Measurements from ENCODE around the gene NOP53.
"Not testable (repeated sequence)": the region's sequence is repeated elsewhere in the genome, so short reads cannot be mapped to it uniquely, and the experiment has no call there.

The NOP53 gene

DNA sequence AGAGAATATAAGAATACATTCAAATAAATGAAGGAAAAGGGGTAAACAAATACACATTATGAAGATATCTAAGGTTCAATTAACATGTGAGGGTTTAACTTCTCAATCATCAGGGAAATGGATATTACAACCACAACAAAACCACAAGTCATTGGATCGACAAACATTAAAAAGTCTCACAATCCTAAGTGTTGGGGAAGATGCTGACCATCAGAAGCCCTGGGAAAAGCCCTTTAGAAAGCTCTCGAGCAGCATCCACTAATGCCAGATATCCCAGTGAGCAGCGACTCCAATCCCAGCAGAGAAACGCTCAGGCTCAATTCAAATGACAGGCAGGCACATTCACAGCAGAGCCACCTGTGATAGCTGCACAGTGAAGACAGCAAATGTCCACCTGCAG is 55.9 kb downstream of the NOP53 start:
- peaks cover 4% of the 10 kb centered on the region for H3K27me3 ChIP-seq (ENCODE audit: insufficient read depth, low read length)
- H2AFZ ChIP-seq (ENCODE audit: low read depth, low read length): no peak overlapping the region
- H3K4me3 ChIP-seq (ENCODE audit: low read length): no peak overlapping the region
- no peaks in the 10 kb centered on the region for H3K4me1 ChIP-seq (ENCODE audit: insufficient read depth, low read length)
- H3K9me3 ChIP-seq (ENCODE audit: low read length): peaks cover 2% of the 10 kb centered on the region
- H3K36me3 ChIP-seq (ENCODE audit: insufficient read depth, low read length): no peaks in the 10 kb centered on the region

DNA sequence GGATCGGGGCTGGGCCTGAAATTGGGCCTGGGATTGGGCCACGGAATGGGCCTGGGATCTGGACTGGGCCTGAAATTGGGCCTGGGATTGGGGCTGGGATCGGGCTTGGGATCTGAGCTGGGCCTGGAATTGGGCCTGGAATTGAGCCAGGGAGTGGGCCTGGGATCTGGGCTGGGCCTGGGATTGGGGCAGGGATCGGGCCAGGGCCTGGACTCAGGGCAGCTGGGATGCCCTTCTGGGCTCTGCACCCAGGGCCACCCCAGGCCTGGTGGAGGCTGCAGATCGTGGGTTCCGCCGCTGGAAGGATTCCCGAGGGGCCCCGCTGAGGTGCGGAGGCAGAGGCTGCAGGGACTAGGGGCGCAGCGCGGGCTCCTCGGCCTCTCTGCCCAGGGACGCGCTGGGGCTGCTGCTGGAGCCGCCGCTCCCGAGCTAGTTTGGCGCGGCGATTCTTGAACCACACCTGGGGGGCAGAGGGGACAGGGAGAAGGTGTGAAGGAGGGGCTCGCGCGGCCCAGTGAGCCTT is 57.2 kb downstream of the NOP53 start:
- peaks cover 2% of the 10 kb centered on the region for H3K9me3 ChIP-seq (ENCODE audit: low read length)
- H2AFZ ChIP-seq (ENCODE audit: low read depth, low read length): no peak overlapping the region
- no peak overlapping the region for H3K4me3 ChIP-seq (ENCODE audit: low read length)
- H3K4me1 ChIP-seq (ENCODE audit: insufficient read depth, low read length): no peaks in the 10 kb centered on the region
- peaks cover 3% of the 10 kb centered on the region for H3K27me3 ChIP-seq (ENCODE audit: insufficient read depth, low read length)
- no peaks in the 10 kb centered on the region for H3K36me3 ChIP-seq (ENCODE audit: insufficient read depth, low read length)

DNA sequence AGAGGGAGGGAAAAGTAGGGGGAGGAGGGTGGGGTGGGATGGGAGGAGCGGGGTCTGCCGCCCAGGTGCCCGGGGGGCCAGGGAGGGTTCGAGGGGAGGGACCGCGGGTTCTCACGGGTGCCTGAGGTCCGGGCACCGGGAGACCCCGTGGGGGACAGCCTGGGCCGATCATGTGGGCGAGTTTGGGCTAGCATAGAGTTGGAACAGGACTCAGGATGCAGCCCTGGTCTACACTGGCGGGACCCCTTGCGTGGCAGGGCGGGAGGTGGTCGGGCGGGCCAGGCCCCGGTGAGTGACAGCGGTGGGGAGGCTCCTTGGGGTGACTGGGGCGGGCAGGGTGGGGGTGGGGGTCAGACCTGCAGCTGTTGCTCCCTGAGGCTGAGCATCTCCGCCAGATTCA is 57.8 kb downstream of the NOP53 start:
- H3K9me3 ChIP-seq (ENCODE audit: low read length); H3K36me3 ChIP-seq (ENCODE audit: insufficient read depth, low read length); H3K4me1 ChIP-seq (ENCODE audit: insufficient read depth, low read length); H3K4me3 ChIP-seq (ENCODE audit: low read length); H3K27me3 ChIP-seq (ENCODE audit: insufficient read depth, low read length); H2AFZ ChIP-seq (ENCODE audit: low read depth, low read length): not testable (repeated sequence)

DNA sequence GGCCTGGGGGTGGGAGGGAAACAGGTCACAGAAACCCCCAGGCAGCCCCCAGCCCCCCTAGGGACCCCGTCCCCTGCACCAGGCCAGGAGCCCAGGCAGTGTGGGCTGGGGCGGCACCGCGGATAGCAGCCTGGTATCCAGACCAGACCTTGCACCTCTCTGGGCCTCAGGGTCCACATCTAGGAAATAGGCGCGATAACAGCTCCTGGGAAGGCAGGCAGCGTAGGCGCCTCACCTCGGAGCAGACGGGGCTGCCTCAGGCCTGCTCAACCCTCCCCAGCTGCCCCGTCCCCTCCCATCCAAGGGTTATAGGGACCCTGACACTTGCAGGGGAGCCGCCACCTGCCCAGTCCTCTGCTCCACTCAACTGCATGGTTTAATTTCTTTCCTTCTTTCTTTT is 58.3 kb downstream of the NOP53 start:
- not testable (repeated sequence) for H2AFZ ChIP-seq (ENCODE audit: low read depth, low read length); H3K27me3 ChIP-seq (ENCODE audit: insufficient read depth, low read length); H3K4me1 ChIP-seq (ENCODE audit: insufficient read depth, low read length); H3K4me3 ChIP-seq (ENCODE audit: low read length); H3K36me3 ChIP-seq (ENCODE audit: insufficient read depth, low read length); H3K9me3 ChIP-seq (ENCODE audit: low read length)

DNA sequence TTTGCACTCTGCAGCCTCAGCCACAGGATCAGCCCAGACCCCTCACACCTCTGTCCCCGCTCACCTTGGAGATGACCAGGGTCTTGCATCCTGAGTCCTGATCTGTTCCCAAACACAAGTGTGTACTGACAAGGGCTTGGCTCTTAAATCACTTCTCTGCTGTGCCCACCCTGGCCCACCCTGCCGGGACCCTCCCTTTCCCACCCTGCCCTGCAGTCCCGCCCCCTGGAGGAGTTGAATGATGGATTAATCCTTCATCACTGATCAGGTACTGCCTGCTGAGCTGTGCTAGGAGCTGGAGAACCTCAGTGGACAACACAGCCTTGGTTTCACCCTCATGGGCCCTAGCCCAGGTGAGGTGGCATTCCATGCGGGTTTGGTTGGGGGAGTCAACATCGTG is 59.1 kb downstream of the NOP53 start, which contains the start of gene TPRX1:
TPRX1 (minus strand) TSS at position 101 of the 400 bp plus-strand sequence; CDS start at position 89, 12 bp downstream.
- H3K4me1 ChIP-seq (ENCODE audit: insufficient read depth, low read length); H2AFZ ChIP-seq (ENCODE audit: low read depth, low read length); H3K36me3 ChIP-seq (ENCODE audit: insufficient read depth, low read length); H3K9me3 ChIP-seq (ENCODE audit: low read length); H3K27me3 ChIP-seq (ENCODE audit: insufficient read depth, low read length); H3K4me3 ChIP-seq (ENCODE audit: low read length): not testable (repeated sequence)

DNA sequence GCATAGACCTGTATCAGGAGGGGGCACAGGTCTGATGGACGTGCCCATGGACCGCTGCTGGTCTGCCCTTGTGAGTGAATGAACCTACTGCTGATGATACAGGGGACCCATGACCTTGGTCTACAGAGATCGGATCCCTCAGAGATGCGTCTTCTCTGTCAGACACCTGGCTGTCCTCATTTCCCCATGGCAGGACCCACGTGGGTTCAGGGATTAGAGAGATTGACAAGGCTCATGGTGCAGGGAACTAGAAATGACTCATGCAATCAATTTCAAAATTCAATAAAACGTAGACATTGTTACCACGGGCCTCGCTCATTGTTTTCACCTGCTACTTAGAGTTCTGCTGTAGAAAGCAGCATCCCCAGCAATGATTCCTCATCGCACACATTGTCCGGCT is 60.0 kb downstream of the NOP53 start:
- no peaks in the 10 kb centered on the region for H3K27me3 ChIP-seq (ENCODE audit: insufficient read depth, low read length)
- no peak overlapping the region for H3K4me3 ChIP-seq (ENCODE audit: low read length)
- H3K9me3 ChIP-seq (ENCODE audit: low read length): peaks cover 2% of the 10 kb centered on the region
- H3K36me3 ChIP-seq (ENCODE audit: insufficient read depth, low read length): no peaks in the 10 kb centered on the region
- no peaks in the 10 kb centered on the region for H3K4me1 ChIP-seq (ENCODE audit: insufficient read depth, low read length)
- H2AFZ ChIP-seq (ENCODE audit: low read depth, low read length): no peak overlapping the region

DNA sequence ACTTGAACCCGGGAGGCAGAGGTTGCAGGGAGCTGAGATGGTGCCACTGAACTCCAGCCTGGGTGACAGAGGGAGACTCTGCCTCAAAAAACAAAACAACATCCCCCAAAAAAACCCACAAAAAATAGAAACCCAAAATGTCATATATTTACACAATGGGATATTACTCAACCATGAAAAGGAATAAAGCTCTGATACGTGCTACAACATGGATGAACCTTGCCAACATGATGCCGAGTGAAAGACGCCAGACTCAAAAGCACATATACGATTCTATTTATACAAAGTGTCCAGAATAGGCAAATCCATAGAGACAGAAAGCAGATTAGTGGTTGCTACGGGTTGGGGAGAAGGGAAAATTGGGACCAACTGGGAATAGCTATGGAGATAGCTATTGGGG is 61.1 kb downstream of the NOP53 start:
- H3K4me3 ChIP-seq (ENCODE audit: low read length): no peak overlapping the region
- H3K9me3 ChIP-seq (ENCODE audit: low read length): peaks cover 2% of the 10 kb centered on the region
- no peaks in the 10 kb centered on the region for H3K4me1 ChIP-seq (ENCODE audit: insufficient read depth, low read length)
- no peaks in the 10 kb centered on the region for H3K36me3 ChIP-seq (ENCODE audit: insufficient read depth, low read length)
- H3K27me3 ChIP-seq (ENCODE audit: insufficient read depth, low read length): no peaks in the 10 kb centered on the region
- no peak overlapping the region for H2AFZ ChIP-seq (ENCODE audit: low read depth, low read length)
